ENCODE results near the gene TEDDM1.

GRCh38 chr1:182357171-182357570 is 43.3 kb downstream of the TEDDM1 start:
- TF ChIP-seq POLR2A (IDR thresholded peaks at IDR 0.05) = no peak
- TF ChIP-seq, protein P1, sequence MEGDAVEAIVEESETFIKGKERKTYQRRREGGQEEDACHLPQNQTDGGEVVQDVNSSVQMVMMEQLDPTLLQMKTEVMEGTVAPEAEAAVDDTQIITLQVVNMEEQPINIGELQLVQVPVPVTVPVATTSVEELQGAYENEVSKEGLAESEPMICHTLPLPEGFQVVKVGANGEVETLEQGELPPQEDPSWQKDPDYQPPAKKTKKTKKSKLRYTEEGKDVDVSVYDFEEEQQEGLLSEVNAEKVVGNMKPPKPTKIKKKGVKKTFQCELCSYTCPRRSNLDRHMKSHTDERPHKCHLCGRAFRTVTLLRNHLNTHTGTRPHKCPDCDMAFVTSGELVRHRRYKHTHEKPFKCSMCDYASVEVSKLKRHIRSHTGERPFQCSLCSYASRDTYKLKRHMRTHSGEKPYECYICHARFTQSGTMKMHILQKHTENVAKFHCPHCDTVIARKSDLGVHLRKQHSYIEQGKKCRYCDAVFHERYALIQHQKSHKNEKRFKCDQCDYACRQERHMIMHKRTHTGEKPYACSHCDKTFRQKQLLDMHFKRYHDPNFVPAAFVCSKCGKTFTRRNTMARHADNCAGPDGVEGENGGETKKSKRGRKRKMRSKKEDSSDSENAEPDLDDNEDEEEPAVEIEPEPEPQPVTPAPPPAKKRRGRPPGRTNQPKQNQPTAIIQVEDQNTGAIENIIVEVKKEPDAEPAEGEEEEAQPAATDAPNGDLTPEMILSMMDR (IDR thresholded peaks at IDR 0.05) = no peak

Data from right lobe of liver (tissue), 4 donors.